GM23338 (cell line): ENCODE results near the gene TBCD. TPM values are rescaled to one million over a fixed set of nuclear protein-coding genes. Genes with fewer than 3 reads are reported as not detected.
A peak's percentile ranks its signal among the peaks of the same experiment; 100 is the strongest.

Experiments
- ATAC-seq: fragments of 200-7000 bp; cut with Tn5 transposase; 3 replicates; pipeline ENCODE4 v1.9.1; 2020
- DNase-seq: peaks from one replicate; pipeline ENCODE4 v3.0.0-alpha.2; 2015; ENCODE audit warnings: low spot score
- H2AFZ ChIP-seq: fragments of 200-600 bp; sonication (generic); 2 replicates; pipeline ENCODE4 v1.8.0; 2016; ENCODE audit warnings: antibody characterized with exemption, mild to moderate bottlenecking, moderate library complexity
- H3F3A ChIP-seq: fragments of 200-600 bp; sonication (generic); replicated peaks from 2 replicates; pipeline ENCODE4 v1.8.0; 2017; ENCODE audit warnings: antibody characterized with exemption, mixed run types, low read depth
- H3K27ac ChIP-seq: fragments of 200-600 bp; sonication (generic); 2 replicates; pipeline ENCODE4 v1.6.1; 2016; ENCODE audit warnings: low read depth
- H3K27me3 ChIP-seq: fragments of 200-600 bp; sonication (generic); 2 replicates; pipeline ENCODE4 v1.8.0; 2016; ENCODE audit warnings: mild to moderate bottlenecking, mixed run types, moderate library complexity; ENCODE audit not compliant: insufficient read depth
- H3K36me3 ChIP-seq: fragments of 200-600 bp; sonication (generic); 2 replicates; pipeline ENCODE4 v1.8.0; 2016; ENCODE audit warnings: mild to moderate bottlenecking; ENCODE audit not compliant: insufficient read depth
- H3K4me1 ChIP-seq: fragments of 200-600 bp; sonication (generic); 2 replicates; pipeline ENCODE4 v1.8.0; 2016; ENCODE audit warnings: mild to moderate bottlenecking, moderate library complexity; ENCODE audit not compliant: insufficient read depth
- H3K4me2 ChIP-seq: fragments of 200-600 bp; sonication (generic); 2 replicates; pipeline ENCODE4 v1.7.1; 2017; ENCODE audit warnings: mixed run types
- H3K4me3 ChIP-seq: fragments of 200-600 bp; sonication (generic); 2 replicates; pipeline ENCODE4 v1.6.1; 2016; ENCODE audit warnings: mixed run types
- H3K79me2 ChIP-seq: fragments of 200-600 bp; sonication (generic); replicated peaks from 2 replicates; pipeline ENCODE4 v1.8.0; 2017; ENCODE audit warnings: mild to moderate bottlenecking; ENCODE audit not compliant: insufficient read depth
- H3K9me2 ChIP-seq: fragments of 200-600 bp; sonication (generic); 2 replicates; pipeline ENCODE4 v1.8.0; 2017; ENCODE audit not compliant: insufficient read depth
- H4K20me1 ChIP-seq: fragments of 200-600 bp; sonication (generic); replicated peaks from 2 replicates; pipeline ENCODE4 v1.8.0; 2017; ENCODE audit warnings: mild to moderate bottlenecking; ENCODE audit not compliant: insufficient read depth
- H3K27ac Mint-ChIP-seq: 2 replicates; pipeline ENCODE4 v1.8.0; 2020; ENCODE audit warnings: inconsistent platforms, mild to moderate bottlenecking, moderate library complexity, mixed read lengths
- H3K27me3 Mint-ChIP-seq: 3 replicates; pipeline ENCODE4 v1.8.0; 2022; ENCODE audit warnings: low read depth, mild to moderate bottlenecking, moderate library complexity, mixed read lengths, inconsistent platforms; ENCODE audit not compliant: insufficient read depth, poor library complexity
- H3K36me3 Mint-ChIP-seq: 3 replicates; pipeline ENCODE4 v1.8.0; 2021; ENCODE audit warnings: low read depth, mild to moderate bottlenecking, inconsistent platforms, moderate library complexity, mixed read lengths
- H3K4me1 Mint-ChIP-seq: 3 replicates; pipeline ENCODE4 v1.8.0; 2020; ENCODE audit warnings: mild to moderate bottlenecking, inconsistent platforms, mixed read lengths
- H3K4me3 Mint-ChIP-seq: 3 replicates; pipeline ENCODE4 v1.8.0; 2021; ENCODE audit warnings: moderate library complexity, mild to moderate bottlenecking, inconsistent platforms, mixed read lengths
- H3K9me3 Mint-ChIP-seq: 3 replicates; pipeline ENCODE4 v1.8.0; 2020; ENCODE audit warnings: moderate library complexity, mild to moderate bottlenecking, inconsistent platforms, mixed read lengths
- CREB1 ChIP-seq: fragments of 250-450 bp; sonication (Bioruptor Pico); IDR thresholded peaks from 2 replicates; pipeline ENCODE4 v1.5.0; 2020; ENCODE audit warnings: low read depth, mild to moderate bottlenecking, moderate library complexity
- CTCF ChIP-seq, 2 experiments: fragments of 200-600 bp in 1 of 2; sonication (generic) in 1 of 2; conservative IDR thresholded peaks; 2 replicates each; pipeline versions ENCODE4 v1.5.1 to v1.6.1; 2016 to 2017; ENCODE audit warnings: antibody characterized with exemption in 2 of 2, low read depth in 2 of 2, mild to moderate bottlenecking in 2 of 2, moderate library complexity in 1 of 2
- EZH2 ChIP-seq: fragments of 200-600 bp; sonication (generic); IDR thresholded peaks from one replicate; pipeline ENCODE4 v1.8.0; 2017; ENCODE audit warnings: antibody characterized with exemption, mild to moderate bottlenecking, low read depth; ENCODE audit not compliant: unreplicated experiment
- EZH2phosphoT487 ChIP-seq: fragments of 200-600 bp; sonication (generic); IDR thresholded peaks from one replicate; pipeline ENCODE4 v1.8.1; 2018; ENCODE audit warnings: antibody characterized with exemption; ENCODE audit not compliant: unreplicated experiment
- JUNB ChIP-seq: IDR thresholded peaks from one replicate; pipeline ENCODE4 v1.6.1; 2016; ENCODE audit warnings: antibody characterized with exemption; ENCODE audit not compliant: unreplicated experiment
- NANOG ChIP-seq: IDR thresholded peaks from 2 replicates; pipeline ENCODE4 v1.6.1; 2016; ENCODE audit warnings: antibody characterized with exemption, borderline replicate concordance
- POLR2AphosphoS5 ChIP-seq: IDR thresholded peaks from 2 replicates; pipeline ENCODE4 v1.6.1; 2016; ENCODE audit warnings: antibody characterized with exemption, low read depth
- STAT1 ChIP-seq: IDR thresholded peaks from one replicate; pipeline ENCODE4 v1.6.1; 2016; ENCODE audit warnings: antibody characterized with exemption; ENCODE audit not compliant: unreplicated experiment
- ZNF114 ChIP-seq: fragments of 250-450 bp; sonication (Bioruptor Pico); IDR thresholded peaks from 2 replicates; pipeline ENCODE4 v1.5.0; 2020; ENCODE audit warnings: mild to moderate bottlenecking, moderate library complexity
- ZNF331 ChIP-seq: fragments of 250-450 bp; sonication (Bioruptor Pico); IDR thresholded peaks from 2 replicates; pipeline ENCODE4 v1.5.0; 2020; ENCODE audit warnings: low read depth, mild to moderate bottlenecking, moderate library complexity
- ZNF462 ChIP-seq: fragments of 250-450 bp; sonication (Bioruptor Pico); IDR thresholded peaks from 2 replicates; pipeline ENCODE4 v1.5.0; 2020; ENCODE audit warnings: mild to moderate bottlenecking, moderate library complexity
- polyA plus RNA-seq: library from polyadenylated mRNA; unstranded; fragments of >200 nt; fragmentation: Nextera tagmentation; extraction: Ambion mirVana; gene quantifications from 2 replicates; pipeline ENCODE4 v1.2.1, GENCODE V29; 2016
- total RNA-seq: library from RNA; depleted of rRNA; stranded (reverse); fragments of >200 nt; shearing (Covaris generic); gene quantifications from 2 replicates; pipeline ENCODE4 v1.2.3, GENCODE V29; 2014
- TF ChIP-seq, protein P1 (sequence below): IDR thresholded peaks from one replicate; pipeline ENCODE4 v1.6.1; 2018; ENCODE audit warnings: antibody characterized with exemption; ENCODE audit not compliant: unreplicated experiment
- TF ChIP-seq, protein P2 (sequence below): IDR thresholded peaks from 2 replicates; pipeline ENCODE4 v1.6.1; 2016; ENCODE audit warnings: antibody characterized with exemption

Gene TBCD
- total and polyA plus RNA-seq, 2 experiments from 2014 or later: 75.0 to 116 TPM

GRCh38 chr17:82884341-82884969, 132.6 kb downstream of the TBCD start:
- H3K36me3 ChIP-seq: no peaks in the 10 kb centered on the region
- no peak overlapping the region for H2AFZ ChIP-seq
- H3K4me3 ChIP-seq: no peak overlapping the region
- TF ChIP-seq JUNB: no peak
- TF ChIP-seq ZNF462 (CRISPR knock-in tag): no peak
- no peak for TF ChIP-seq EZH2phosphoT487
- no peak for TF ChIP-seq ZNF114 (CRISPR knock-in tag)
- TF ChIP-seq CREB1 (CRISPR knock-in tag): no peak
- TF ChIP-seq, protein P1, sequence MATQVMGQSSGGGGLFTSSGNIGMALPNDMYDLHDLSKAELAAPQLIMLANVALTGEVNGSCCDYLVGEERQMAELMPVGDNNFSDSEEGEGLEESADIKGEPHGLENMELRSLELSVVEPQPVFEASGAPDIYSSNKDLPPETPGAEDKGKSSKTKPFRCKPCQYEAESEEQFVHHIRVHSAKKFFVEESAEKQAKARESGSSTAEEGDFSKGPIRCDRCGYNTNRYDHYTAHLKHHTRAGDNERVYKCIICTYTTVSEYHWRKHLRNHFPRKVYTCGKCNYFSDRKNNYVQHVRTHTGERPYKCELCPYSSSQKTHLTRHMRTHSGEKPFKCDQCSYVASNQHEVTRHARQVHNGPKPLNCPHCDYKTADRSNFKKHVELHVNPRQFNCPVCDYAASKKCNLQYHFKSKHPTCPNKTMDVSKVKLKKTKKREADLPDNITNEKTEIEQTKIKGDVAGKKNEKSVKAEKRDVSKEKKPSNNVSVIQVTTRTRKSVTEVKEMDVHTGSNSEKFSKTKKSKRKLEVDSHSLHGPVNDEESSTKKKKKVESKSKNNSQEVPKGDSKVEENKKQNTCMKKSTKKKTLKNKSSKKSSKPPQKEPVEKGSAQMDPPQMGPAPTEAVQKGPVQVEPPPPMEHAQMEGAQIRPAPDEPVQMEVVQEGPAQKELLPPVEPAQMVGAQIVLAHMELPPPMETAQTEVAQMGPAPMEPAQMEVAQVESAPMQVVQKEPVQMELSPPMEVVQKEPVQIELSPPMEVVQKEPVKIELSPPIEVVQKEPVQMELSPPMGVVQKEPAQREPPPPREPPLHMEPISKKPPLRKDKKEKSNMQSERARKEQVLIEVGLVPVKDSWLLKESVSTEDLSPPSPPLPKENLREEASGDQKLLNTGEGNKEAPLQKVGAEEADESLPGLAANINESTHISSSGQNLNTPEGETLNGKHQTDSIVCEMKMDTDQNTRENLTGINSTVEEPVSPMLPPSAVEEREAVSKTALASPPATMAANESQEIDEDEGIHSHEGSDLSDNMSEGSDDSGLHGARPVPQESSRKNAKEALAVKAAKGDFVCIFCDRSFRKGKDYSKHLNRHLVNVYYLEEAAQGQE: no peak
- TF ChIP-seq CTCF (conservative IDR thresholded peaks at IDR 0.05; ENCODE audit: low read depth in 2 of 2): no peak
- no peak for TF ChIP-seq EZH2
- no peak for TF ChIP-seq STAT1
- no peak for TF ChIP-seq POLR2AphosphoS5
- TF ChIP-seq NANOG: no peak
- TF ChIP-seq, protein P2, sequence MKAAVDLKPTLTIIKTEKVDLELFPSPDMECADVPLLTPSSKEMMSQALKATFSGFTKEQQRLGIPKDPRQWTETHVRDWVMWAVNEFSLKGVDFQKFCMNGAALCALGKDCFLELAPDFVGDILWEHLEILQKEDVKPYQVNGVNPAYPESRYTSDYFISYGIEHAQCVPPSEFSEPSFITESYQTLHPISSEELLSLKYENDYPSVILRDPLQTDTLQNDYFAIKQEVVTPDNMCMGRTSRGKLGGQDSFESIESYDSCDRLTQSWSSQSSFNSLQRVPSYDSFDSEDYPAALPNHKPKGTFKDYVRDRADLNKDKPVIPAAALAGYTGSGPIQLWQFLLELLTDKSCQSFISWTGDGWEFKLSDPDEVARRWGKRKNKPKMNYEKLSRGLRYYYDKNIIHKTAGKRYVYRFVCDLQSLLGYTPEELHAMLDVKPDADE: no peak
- no peak for TF ChIP-seq ZNF331 (CRISPR knock-in tag)
- peak overlapping the region; percentile 64 for H3K27ac Mint-ChIP-seq
- H3F3A ChIP-seq: 0 out of 2 replicates have a peak, but pooled peaks cover 4% of the 10 kb centered on the region
- peaks cover 45% of the 10 kb centered on the region for H3K79me2 ChIP-seq
- peaks cover 39% of the 10 kb centered on the region for H3K4me1 Mint-ChIP-seq
- DNase-seq (no peak), ATAC-seq (no peak)
- H3K4me3 Mint-ChIP-seq: no peak overlapping the region
- H3K27ac ChIP-seq: no peak overlapping the region
- peaks cover 3% of the 10 kb centered on the region for H3K27me3 Mint-ChIP-seq
- no peaks in the 10 kb centered on the region for H3K9me3 Mint-ChIP-seq
- H3K9me2 ChIP-seq: no peaks in the 10 kb centered on the region
- H4K20me1 ChIP-seq: peaks cover 7% of the 10 kb centered on the region
- H3K4me2 ChIP-seq: no peak overlapping the region
- H3K36me3 Mint-ChIP-seq: peaks cover 26% of the 10 kb centered on the region
- no peaks in the 10 kb centered on the region for H3K27me3 ChIP-seq
- H3K4me1 ChIP-seq: no peaks in the 10 kb centered on the region
